ENCODE results near the gene FAM187B.

Gene FAM187B

GRCh38 chr19:35217649-35217990, 10.9 kb downstream of the FAM187B start:
- TF ChIP-seq, protein P1, sequence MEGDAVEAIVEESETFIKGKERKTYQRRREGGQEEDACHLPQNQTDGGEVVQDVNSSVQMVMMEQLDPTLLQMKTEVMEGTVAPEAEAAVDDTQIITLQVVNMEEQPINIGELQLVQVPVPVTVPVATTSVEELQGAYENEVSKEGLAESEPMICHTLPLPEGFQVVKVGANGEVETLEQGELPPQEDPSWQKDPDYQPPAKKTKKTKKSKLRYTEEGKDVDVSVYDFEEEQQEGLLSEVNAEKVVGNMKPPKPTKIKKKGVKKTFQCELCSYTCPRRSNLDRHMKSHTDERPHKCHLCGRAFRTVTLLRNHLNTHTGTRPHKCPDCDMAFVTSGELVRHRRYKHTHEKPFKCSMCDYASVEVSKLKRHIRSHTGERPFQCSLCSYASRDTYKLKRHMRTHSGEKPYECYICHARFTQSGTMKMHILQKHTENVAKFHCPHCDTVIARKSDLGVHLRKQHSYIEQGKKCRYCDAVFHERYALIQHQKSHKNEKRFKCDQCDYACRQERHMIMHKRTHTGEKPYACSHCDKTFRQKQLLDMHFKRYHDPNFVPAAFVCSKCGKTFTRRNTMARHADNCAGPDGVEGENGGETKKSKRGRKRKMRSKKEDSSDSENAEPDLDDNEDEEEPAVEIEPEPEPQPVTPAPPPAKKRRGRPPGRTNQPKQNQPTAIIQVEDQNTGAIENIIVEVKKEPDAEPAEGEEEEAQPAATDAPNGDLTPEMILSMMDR (conservative IDR thresholded peaks at IDR 0.05), result no peak
- no peak for TF ChIP-seq ZFX (IDR thresholded peaks at IDR 0.05)
- H3K27ac ChIP-seq, result no peak overlapping the region

GRCh38 chr19:35216833-35217648, 11.5 kb downstream of the FAM187B start:
- no peak for TF ChIP-seq ZFX (IDR thresholded peaks at IDR 0.05)
- TF ChIP-seq, protein P1 (conservative IDR thresholded peaks at IDR 0.05), result no peak
- H3K27ac ChIP-seq, result no peak overlapping the region

DNA sequence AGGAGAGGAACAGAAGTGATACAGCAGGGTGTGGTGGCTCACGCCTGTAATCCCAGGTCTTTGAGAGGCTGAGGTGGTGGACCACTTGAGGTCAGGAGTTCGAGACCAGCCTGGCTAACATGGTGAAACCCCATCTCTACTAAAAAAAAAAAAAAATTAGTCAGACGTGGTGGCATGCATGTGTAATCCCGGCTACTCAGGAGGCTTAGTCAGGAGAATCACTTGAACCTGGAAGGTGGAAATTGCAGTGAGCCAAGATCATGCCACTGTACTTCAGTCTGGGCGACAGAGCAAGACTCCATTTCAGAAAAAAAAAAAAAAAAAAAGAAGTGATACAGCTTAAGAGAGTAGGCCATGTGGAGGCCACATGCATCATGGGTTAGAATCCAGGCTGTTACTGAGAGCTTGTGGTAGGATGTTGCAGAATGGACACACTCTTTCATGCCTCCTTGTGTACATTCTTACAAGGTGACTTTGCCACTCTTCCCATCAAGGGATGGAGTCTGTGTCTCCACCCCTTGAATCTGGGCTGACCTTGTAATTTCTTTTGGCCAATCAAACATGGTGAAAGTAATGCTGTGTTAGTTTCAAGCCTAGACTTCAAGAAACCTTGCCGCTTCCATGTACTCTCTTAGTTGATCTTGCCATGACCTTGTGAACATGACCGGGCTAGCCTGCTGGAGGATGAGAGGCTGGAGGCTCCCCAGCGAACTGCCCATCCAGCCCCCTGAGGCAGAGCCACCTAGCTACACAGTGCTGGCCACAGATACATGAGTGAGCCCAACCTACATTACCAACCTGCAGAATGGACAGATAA, 12.3 kb downstream of the FAM187B start:
- H3K27ac ChIP-seq, result no peak overlapping the region
- TF ChIP-seq, protein P1 (conservative IDR thresholded peaks at IDR 0.05), result no peak
- TF ChIP-seq ZFX (IDR thresholded peaks at IDR 0.05), result no peak

GRCh38 chr19:35214766-35215422, 13.6 kb downstream of the FAM187B start:
- TF ChIP-seq ZFX (IDR thresholded peaks at IDR 0.05), result no peak
- TF ChIP-seq, protein P1 (conservative IDR thresholded peaks at IDR 0.05), result no peak
- peak overlapping the region; percentile 49 for H3K27ac ChIP-seq

DNA sequence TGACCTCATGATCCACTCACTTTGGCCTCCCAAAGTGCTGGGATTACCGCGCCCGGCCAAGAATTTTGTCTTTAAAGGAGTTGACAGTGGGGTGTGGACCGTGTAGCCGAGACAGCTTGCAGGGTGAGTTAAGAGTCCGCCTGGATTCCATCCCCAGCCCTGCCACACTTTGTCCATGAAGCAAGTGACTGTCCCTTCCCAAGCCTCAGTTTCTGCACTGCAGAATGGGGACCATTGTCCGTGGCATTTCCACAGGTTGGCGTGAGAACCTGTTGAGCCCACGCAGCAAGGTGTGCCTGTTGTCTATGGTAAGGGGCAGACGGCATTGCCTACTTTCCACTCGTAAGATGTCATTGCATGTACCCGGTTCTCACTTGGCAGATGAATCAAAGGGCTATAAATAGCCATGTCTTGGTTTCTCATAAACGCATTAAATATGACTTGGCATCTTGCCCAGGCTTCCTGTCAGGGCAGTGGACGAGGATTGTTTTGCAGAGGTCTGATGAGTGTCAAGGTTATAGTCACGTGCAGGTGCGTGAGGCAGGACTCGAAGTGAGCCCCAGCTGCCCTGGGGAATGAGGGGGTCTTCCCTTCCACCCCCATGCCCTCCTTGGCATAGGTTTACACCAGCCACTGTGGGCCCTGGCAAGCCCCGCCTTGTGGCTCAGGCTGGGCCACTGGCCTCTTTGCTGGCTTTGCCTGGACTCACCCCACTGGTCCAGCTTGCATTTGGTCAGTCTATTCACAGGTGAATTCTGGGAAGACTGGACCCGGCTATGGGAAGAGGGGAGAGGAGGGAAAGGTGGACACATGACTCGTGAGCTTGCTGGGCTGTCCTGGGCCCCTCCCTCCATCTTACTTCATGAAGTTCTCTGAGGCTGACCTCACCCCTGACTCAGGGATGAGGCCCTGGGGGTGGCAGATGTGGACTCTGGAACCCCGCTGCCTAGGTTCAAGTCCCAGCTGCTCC, 14.6 kb downstream of the FAM187B start:
- TF ChIP-seq ZFX (IDR thresholded peaks at IDR 0.05), result no peak
- TF ChIP-seq, protein P1 (conservative IDR thresholded peaks at IDR 0.05), result no peak
- peak overlapping the region; percentile 49 for H3K27ac ChIP-seq

GRCh38 chr19:35212241-35212640, 16.3 kb downstream of the FAM187B start:
- no peak overlapping the region for H3K27ac ChIP-seq
- no peak for TF ChIP-seq ZFX (IDR thresholded peaks at IDR 0.05)
- TF ChIP-seq, protein P1 (conservative IDR thresholded peaks at IDR 0.05), result no peak
